ENCODE data around the gene PAX1.

DNA sequence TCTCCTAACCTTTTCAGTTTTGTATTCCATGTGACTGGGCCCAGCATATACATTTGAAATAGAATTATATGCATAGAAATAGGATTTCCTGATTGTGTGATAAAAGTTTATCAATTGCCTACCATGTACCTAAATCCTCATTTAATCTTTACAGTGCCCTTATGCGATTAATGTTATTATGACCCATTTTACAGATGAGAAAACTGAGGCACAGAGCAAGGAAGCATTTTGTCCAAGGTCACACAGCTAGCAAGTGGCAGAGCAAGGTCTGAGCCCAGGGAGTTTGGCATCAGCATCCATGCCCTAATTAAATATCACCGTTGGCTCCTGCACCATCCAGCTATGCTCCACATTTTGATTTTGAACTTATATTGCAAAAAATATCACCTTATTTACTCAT, 28.2 kb upstream of the PAX1 start:
- TF ChIP-seq, protein P1, sequence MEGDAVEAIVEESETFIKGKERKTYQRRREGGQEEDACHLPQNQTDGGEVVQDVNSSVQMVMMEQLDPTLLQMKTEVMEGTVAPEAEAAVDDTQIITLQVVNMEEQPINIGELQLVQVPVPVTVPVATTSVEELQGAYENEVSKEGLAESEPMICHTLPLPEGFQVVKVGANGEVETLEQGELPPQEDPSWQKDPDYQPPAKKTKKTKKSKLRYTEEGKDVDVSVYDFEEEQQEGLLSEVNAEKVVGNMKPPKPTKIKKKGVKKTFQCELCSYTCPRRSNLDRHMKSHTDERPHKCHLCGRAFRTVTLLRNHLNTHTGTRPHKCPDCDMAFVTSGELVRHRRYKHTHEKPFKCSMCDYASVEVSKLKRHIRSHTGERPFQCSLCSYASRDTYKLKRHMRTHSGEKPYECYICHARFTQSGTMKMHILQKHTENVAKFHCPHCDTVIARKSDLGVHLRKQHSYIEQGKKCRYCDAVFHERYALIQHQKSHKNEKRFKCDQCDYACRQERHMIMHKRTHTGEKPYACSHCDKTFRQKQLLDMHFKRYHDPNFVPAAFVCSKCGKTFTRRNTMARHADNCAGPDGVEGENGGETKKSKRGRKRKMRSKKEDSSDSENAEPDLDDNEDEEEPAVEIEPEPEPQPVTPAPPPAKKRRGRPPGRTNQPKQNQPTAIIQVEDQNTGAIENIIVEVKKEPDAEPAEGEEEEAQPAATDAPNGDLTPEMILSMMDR (conservative IDR thresholded peaks at IDR 0.05; ENCODE audit: low read depth, low read length): no peak
- no peak for TF ChIP-seq EZH2 (IDR thresholded peaks at IDR 0.05; ENCODE audit: borderline replicate concordance, low read depth, low read length, poor library complexity, severe bottlenecking)

Data from A673 (cell line).